ENCODE measurements around the gene GJA3.
A peak's percentile ranks its signal among the peaks of the same experiment; 100 is the strongest.

Gene GJA3

DNA sequence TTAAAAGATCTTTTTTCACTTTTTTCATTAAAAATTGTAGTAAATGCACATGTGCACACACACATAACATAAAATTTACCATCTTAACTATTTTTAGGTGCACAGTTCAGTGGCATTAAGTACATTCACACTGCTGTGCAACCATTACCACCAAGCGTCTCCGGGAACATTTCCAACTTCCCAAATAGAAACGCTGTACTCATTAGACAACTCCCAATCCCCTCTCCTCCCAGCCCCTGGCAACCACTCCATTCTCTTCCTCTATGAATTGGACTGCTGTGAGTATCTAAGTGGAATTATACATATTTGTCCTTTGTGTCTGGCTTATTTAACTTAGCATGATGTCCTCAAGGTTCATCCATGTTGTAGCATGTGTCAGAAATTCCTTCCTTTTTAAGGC, 20.3 kb upstream of the GJA3 start:
- no peak overlapping the region for H3K4me3 ChIP-seq (ENCODE audit: low read length)
- TF ChIP-seq, protein P1, sequence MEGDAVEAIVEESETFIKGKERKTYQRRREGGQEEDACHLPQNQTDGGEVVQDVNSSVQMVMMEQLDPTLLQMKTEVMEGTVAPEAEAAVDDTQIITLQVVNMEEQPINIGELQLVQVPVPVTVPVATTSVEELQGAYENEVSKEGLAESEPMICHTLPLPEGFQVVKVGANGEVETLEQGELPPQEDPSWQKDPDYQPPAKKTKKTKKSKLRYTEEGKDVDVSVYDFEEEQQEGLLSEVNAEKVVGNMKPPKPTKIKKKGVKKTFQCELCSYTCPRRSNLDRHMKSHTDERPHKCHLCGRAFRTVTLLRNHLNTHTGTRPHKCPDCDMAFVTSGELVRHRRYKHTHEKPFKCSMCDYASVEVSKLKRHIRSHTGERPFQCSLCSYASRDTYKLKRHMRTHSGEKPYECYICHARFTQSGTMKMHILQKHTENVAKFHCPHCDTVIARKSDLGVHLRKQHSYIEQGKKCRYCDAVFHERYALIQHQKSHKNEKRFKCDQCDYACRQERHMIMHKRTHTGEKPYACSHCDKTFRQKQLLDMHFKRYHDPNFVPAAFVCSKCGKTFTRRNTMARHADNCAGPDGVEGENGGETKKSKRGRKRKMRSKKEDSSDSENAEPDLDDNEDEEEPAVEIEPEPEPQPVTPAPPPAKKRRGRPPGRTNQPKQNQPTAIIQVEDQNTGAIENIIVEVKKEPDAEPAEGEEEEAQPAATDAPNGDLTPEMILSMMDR (IDR thresholded peaks at IDR 0.05; ENCODE audit: insufficient read depth, low read depth, low read length, missing control alignments) = no peak
- no peak for DNase-seq (ENCODE audit: low read depth)

DNA sequence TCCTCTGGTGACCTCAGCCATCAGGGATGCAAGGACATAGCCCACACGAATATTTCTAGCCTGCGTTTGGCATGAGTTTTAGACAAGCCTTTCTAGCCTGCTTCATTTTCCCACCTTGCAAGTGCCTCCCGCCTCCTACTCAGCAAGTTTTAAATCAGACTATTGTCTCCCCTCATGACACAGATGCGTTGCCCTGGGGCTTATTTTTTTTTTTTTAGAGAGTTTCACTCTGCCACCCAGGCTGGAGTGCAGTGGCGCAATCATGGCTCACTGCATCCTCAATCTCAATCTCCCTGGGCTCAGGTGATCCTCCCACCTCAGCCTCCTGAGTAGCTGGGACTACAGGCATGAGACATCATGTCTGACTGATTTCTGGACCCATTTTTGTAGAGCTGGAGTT, 17.3 kb upstream of the GJA3 start:
- TF ChIP-seq, protein P1 (IDR thresholded peaks at IDR 0.05; ENCODE audit: insufficient read depth, low read depth, low read length, missing control alignments) = no peak
- peak; percentile 73 for DNase-seq (ENCODE audit: low read depth)
- no peak overlapping the region for H3K4me3 ChIP-seq (ENCODE audit: low read length)

DNA sequence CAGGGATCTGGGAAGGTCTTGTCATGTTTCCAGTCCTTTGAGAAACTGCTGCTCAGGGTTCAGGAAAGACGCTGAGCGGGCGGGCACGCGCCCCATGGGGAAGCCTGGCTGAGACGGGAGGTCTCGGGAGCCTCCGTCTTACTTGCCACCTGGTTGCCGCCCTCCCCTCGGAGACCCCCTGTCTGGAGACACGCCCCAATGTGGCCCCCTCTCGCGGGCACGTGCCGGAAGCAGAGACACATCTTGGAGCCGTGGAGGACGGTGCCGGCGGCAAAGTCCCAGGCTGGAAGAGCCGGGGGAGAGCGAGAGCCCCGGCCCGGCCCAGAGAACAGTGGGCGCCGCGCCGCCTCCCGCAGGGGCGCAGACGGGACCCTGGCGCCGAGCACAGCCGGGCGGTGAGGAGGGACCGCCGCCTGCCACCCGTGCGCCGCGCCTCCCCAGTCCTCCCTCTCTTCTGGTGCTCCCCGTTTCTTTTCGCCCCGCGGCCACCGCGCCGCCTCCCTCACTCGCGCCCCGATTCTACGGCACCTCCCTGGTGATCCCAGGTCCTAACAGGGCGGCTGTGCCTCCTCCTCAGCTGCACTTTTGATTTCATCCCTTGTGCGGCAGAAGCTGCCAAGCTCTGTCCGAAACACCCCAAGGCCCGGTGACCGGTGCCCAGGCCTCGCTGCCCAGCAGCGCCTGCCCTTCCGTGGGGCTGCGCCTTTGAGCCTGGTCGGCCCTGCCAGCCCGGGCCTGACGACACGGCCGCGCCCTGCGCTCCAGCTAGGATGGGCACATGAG, 16.4 kb upstream of the GJA3 start:
- no peak overlapping the region for H3K4me3 ChIP-seq (ENCODE audit: low read length)
- DNase-seq (ENCODE audit: low read depth) = no peak
- TF ChIP-seq, protein P1 (IDR thresholded peaks at IDR 0.05; ENCODE audit: insufficient read depth, low read depth, low read length, missing control alignments) = no peak

DNA sequence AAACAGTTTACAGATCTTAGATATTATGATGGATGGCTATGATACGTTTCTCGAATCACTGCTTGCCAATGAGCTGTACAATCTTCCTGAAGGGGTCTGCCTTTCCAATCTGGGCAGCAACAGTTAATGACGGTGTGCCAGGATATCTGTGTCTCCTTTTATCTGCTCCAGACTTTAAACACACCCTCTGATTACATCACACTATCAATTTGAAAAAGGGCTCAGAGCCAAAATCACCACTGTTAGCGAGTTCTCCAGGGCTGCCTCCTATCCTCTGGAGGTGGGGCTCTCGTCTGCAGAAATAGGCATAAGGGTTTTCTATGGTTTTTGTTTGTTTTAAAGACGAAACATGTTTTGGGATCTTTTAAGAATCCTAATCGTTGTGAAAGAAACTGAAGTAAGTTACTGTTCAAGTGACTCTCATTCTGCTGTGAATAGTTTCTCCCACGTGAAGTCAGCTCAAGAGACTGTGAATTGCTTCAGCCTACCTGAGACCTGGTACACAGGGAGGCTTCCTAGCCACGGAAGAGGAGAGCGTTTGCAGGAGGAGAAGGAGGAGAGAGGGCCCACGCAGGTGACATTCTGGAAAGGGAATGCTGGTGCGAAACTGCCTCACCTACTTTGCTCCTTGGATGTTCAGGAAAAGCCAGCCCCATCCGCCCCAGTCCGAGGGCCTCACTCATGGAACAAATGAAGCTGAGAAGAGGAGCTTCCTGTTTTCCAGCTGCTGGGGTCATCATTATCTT, 15.2 kb upstream of the GJA3 start:
- H3K4me3 ChIP-seq (ENCODE audit: low read length) = no peak overlapping the region
- DNase-seq (ENCODE audit: low read depth) = no peak
- TF ChIP-seq, protein P1 (IDR thresholded peaks at IDR 0.05; ENCODE audit: insufficient read depth, low read depth, low read length, missing control alignments) = no peak

DNA sequence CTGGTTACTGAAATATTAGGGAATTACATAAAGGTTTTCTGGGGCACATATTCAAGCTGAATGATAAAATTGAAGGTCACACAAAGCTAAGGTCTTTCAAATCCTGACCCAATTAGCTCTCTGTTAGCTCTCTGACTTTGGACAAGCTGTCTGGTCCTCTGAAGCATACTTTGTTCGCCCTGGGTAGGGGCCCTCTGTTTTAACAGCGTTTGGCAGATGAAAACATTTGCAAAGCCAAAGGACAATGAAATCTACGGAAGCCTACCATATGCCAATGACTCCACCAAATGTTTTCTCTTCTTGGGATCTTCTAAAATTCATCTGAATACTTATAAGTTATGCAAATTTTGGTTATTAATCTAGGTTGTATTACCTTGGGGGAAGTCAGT, 14.5 kb upstream of the GJA3 start:
- no peak overlapping the region for H3K4me3 ChIP-seq (ENCODE audit: low read length)
- DNase-seq (ENCODE audit: low read depth) = no peak
- TF ChIP-seq, protein P1 (IDR thresholded peaks at IDR 0.05; ENCODE audit: insufficient read depth, low read depth, low read length, missing control alignments) = no peak

DNA sequence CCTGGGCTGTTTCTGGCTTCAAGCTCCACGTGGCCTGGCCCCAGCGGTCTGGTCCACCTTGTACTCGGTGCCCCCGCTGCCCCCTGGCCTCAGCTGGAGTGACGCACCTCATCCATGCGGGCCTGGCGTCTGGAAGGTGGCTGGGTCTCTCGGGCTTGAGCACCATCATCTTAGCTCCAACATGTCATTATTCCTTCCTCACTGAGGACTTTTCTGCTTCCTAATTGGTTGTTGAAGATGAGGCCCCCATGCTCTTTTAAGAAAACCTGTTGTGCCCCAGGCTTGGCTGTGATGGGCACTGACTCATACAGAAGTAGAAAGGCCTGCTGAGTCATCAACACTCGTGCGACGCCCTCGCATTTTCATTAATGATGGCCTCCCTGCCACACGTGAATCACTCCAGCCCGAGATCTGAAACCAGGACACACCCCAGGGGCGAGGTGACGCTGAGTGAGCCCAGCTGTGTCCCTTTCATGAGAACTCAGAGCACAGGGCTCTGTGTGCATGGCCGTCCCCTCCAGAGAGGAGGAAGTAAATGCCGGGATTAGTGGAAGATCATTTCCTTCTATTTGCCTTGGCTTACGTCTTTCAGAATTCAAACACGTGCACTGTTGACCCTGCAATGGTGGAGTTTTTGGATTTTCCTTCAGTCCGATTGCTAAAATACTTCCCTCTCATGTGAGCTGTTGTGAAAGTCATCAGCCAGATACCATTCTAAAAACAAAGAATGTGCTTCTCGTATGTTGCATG, 14.0 kb upstream of the GJA3 start:
- TF ChIP-seq, protein P1 (IDR thresholded peaks at IDR 0.05; ENCODE audit: insufficient read depth, low read depth, low read length, missing control alignments) = no peak
- DNase-seq (ENCODE audit: low read depth) = peak; percentile 99
- no peak overlapping the region for H3K4me3 ChIP-seq (ENCODE audit: low read length)
